ENCODE data around the gene MACO1.

DNA sequence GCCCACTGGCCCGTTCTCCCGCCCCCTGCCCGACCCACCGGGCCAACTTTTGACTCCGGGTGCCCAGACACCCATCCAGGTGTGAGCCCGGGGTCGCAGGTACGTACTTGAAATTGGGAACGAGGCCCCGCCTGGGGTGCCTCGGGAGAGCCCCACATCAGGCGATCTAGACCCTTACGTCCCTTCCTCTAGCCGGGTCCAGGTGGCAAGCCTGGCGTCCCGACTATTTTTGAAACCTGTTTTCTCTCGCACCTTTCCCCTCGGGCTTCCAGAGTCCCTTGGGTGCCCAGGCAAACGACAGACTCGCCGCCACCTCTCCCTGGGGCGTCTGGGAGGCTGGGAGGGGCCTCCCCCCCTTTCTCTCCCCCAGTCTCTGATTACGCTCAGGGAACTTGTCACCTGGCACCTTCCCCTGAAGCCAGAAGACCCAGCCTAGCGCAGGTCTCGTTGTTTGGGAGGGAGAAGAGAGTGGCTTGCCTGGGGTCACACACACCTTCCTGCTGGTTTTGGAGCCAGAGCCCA lies 113.6 kb downstream of the MACO1 start:
- TF ChIP-seq, protein P1, sequence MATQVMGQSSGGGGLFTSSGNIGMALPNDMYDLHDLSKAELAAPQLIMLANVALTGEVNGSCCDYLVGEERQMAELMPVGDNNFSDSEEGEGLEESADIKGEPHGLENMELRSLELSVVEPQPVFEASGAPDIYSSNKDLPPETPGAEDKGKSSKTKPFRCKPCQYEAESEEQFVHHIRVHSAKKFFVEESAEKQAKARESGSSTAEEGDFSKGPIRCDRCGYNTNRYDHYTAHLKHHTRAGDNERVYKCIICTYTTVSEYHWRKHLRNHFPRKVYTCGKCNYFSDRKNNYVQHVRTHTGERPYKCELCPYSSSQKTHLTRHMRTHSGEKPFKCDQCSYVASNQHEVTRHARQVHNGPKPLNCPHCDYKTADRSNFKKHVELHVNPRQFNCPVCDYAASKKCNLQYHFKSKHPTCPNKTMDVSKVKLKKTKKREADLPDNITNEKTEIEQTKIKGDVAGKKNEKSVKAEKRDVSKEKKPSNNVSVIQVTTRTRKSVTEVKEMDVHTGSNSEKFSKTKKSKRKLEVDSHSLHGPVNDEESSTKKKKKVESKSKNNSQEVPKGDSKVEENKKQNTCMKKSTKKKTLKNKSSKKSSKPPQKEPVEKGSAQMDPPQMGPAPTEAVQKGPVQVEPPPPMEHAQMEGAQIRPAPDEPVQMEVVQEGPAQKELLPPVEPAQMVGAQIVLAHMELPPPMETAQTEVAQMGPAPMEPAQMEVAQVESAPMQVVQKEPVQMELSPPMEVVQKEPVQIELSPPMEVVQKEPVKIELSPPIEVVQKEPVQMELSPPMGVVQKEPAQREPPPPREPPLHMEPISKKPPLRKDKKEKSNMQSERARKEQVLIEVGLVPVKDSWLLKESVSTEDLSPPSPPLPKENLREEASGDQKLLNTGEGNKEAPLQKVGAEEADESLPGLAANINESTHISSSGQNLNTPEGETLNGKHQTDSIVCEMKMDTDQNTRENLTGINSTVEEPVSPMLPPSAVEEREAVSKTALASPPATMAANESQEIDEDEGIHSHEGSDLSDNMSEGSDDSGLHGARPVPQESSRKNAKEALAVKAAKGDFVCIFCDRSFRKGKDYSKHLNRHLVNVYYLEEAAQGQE (IDR thresholded peaks at IDR 0.05) = no peak
- TF ChIP-seq KDM1A (IDR thresholded peaks at IDR 0.05; ENCODE audit: low read depth) = no peak
- no peak for TF ChIP-seq MAFK (IDR thresholded peaks at IDR 0.05; ENCODE audit: partially characterized antibody)
- TF ChIP-seq CEBPB (IDR thresholded peaks at IDR 0.05) = no peak
- TF ChIP-seq, protein P2, sequence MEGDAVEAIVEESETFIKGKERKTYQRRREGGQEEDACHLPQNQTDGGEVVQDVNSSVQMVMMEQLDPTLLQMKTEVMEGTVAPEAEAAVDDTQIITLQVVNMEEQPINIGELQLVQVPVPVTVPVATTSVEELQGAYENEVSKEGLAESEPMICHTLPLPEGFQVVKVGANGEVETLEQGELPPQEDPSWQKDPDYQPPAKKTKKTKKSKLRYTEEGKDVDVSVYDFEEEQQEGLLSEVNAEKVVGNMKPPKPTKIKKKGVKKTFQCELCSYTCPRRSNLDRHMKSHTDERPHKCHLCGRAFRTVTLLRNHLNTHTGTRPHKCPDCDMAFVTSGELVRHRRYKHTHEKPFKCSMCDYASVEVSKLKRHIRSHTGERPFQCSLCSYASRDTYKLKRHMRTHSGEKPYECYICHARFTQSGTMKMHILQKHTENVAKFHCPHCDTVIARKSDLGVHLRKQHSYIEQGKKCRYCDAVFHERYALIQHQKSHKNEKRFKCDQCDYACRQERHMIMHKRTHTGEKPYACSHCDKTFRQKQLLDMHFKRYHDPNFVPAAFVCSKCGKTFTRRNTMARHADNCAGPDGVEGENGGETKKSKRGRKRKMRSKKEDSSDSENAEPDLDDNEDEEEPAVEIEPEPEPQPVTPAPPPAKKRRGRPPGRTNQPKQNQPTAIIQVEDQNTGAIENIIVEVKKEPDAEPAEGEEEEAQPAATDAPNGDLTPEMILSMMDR (IDR thresholded peaks at IDR 0.05) = no peak
- TF ChIP-seq POLR2A (IDR thresholded peaks at IDR 0.05; ENCODE audit: low read length) = no peak
- no peak for TF ChIP-seq HDAC2 (IDR thresholded peaks at IDR 0.05)
- no peak for TF ChIP-seq POLR2AphosphoS2 (conservative IDR thresholded peaks at IDR 0.05; ENCODE audit: low read length)
- no peak for TF ChIP-seq RFX5 (IDR thresholded peaks at IDR 0.05)
- no peak for TF ChIP-seq EHF (CRISPR knock-in tag; IDR thresholded peaks at IDR 0.05)
- TF ChIP-seq, protein P3, sequence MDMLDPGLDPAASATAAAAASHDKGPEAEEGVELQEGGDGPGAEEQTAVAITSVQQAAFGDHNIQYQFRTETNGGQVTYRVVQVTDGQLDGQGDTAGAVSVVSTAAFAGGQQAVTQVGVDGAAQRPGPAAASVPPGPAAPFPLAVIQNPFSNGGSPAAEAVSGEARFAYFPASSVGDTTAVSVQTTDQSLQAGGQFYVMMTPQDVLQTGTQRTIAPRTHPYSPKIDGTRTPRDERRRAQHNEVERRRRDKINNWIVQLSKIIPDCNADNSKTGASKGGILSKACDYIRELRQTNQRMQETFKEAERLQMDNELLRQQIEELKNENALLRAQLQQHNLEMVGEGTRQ (IDR thresholded peaks at IDR 0.05) = no peak

All from A549 (cell line).